Gastroesophageal sphincter (tissue), 3 donors: Measurements from ENCODE around the gene PCCB.

Experiments used
- EP300 ChIP-seq: sonication (generic); formaldehyde crosslinking; IDR thresholded peaks from one replicate; pipeline ENCODE4 v1.6.1; 2017; ENCODE audit warnings: antibody characterized with exemption, mild to moderate bottlenecking
- POLR2A ChIP-seq, 2 donors: fragments of 450-650 bp; IDR thresholded peaks; one replicate each; pipeline ENCODE4 v1.6.1; 2017; ENCODE audit warnings: antibody characterized with exemption in 2 of 2, mild to moderate bottlenecking in 2 of 2, moderate library complexity in 1 of 2
- POLR2AphosphoS5 ChIP-seq: sonication (generic); formaldehyde crosslinking; IDR thresholded peaks from one replicate; pipeline ENCODE4 v1.6.1; 2017; ENCODE audit warnings: antibody characterized with exemption
- TF ChIP-seq, protein P1 (sequence below), 4 experiments: fragments of 200-600 bp in 2 of 4; fragments of 450-650 bp in 2 of 4; sonication (generic) in 1 of 4; IDR thresholded peaks; one replicate each; pipeline ENCODE4 v1.5.1; 2017 to 2019; ENCODE audit warnings: antibody characterized with exemption in 4 of 4, mild to moderate bottlenecking in 2 of 4, moderate library complexity in 2 of 4

DNA sequence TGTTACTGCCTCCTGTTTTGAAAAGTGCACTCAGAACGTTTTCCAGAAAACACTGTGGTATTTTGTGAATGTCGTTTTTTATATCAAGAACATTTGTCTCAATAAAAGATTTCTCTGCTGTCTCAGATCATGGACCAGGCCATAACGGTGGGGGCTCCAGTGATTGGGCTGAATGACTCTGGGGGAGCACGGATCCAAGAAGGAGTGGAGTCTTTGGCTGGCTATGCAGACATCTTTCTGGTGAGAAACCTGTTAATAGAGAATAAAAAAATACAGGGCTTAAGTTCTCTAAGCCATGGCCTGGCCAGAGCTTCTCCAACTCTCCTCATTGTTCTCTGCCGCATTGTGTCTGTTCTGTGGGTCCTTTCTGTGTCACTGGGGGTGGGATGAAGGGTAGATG, 11.7 kb downstream of the PCCB start:
- TF ChIP-seq, protein P1, sequence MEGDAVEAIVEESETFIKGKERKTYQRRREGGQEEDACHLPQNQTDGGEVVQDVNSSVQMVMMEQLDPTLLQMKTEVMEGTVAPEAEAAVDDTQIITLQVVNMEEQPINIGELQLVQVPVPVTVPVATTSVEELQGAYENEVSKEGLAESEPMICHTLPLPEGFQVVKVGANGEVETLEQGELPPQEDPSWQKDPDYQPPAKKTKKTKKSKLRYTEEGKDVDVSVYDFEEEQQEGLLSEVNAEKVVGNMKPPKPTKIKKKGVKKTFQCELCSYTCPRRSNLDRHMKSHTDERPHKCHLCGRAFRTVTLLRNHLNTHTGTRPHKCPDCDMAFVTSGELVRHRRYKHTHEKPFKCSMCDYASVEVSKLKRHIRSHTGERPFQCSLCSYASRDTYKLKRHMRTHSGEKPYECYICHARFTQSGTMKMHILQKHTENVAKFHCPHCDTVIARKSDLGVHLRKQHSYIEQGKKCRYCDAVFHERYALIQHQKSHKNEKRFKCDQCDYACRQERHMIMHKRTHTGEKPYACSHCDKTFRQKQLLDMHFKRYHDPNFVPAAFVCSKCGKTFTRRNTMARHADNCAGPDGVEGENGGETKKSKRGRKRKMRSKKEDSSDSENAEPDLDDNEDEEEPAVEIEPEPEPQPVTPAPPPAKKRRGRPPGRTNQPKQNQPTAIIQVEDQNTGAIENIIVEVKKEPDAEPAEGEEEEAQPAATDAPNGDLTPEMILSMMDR (IDR thresholded peaks at IDR 0.05) = no peak
- no peak for TF ChIP-seq EP300
- no peak for TF ChIP-seq POLR2A (IDR thresholded peaks at IDR 0.05)
- no peak for TF ChIP-seq POLR2AphosphoS5
